SK-N-SH (cell line): ENCODE results near the gene URAD. TPM values are rescaled to one million over a fixed set of nuclear protein-coding genes. Genes with fewer than 3 reads are reported as not detected.

ENCODE experiments used
- CTCF ChIA-PET: fragments of 300-600, 350-600 bp; formaldehyde crosslinking; extraction: SDS; loops from one replicate; lab custom pipeline; 2021; lab: Yijun Ruan, JAX
- POLR2A ChIA-PET: fragments of 350-600 bp; sonication (Branson Sonifier 250); formaldehyde crosslinking; extraction: SDS; loops from one replicate; lab custom pipeline; 2020; ENCODE audit warnings: antibody characterized with exemption, inconsistent platforms; lab: Yijun Ruan, JAX
- DNase-seq: peaks from one replicate; pipeline ENCODE4 v3.0.0; 2012
- H2AFZ ChIP-seq: fragments of 200-600 bp; sonication (generic); 2 replicates; pipeline ENCODE4 v1.8.1; 2016; ENCODE audit warnings: antibody characterized with exemption, mild to moderate bottlenecking, low read depth
- H3F3A ChIP-seq: fragments of 200-600 bp; sonication (generic); replicated peaks from 2 replicates; pipeline ENCODE3; 2016; ENCODE audit warnings: antibody characterized with exemption, mild to moderate bottlenecking; ENCODE audit not compliant: insufficient read depth
- H3K27ac ChIP-seq, 2 experiments: fragments of 200-500 bp in 1 of 2; fragments of 200-600 bp in 1 of 2; sonication (Bioruptor generic) in 1 of 2; sonication (generic), shearing (Covaris generic) in 1 of 2; 2 replicates each; pipeline versions ENCODE4 v1.5.1 to v1.6.1; 2014 to 2016; ENCODE audit warnings: low read depth in 2 of 2, inconsistent platforms in 1 of 2, low read length in 1 of 2, mild to moderate bottlenecking in 1 of 2, mixed read lengths in 1 of 2
- H3K27me3 ChIP-seq: fragments of 200-600 bp; sonication (generic), shearing (Covaris generic); 2 replicates; pipeline ENCODE4 v1.6.1; 2016; ENCODE audit warnings: mixed run types; ENCODE audit not compliant: insufficient read depth
- H3K36me3 ChIP-seq, 2 experiments: fragments of 200-500 bp in 1 of 2; fragments of 200-600 bp in 1 of 2; sonication (Bioruptor generic) in 1 of 2; sonication (generic) in 1 of 2; replicated peaks in 1 of 2; 2 replicates each; pipeline versions ENCODE3 to v1.5.1; 2014 to 2016; ENCODE audit warnings: low read length in 1 of 2, mild to moderate bottlenecking in 1 of 2; ENCODE audit not compliant: insufficient read depth in 2 of 2, control insufficient read depth in 1 of 2
- H3K4me1 ChIP-seq, 2 experiments: fragments of 200-500 bp in 1 of 2; fragments of 200-600 bp in 1 of 2; sonication (Bioruptor generic) in 1 of 2; sonication (generic), shearing (Covaris generic) in 1 of 2; 2 replicates each; pipeline versions ENCODE4 v1.5.1 to v1.6.1; 2014 to 2016; ENCODE audit warnings: low read depth in 1 of 2, low read length in 1 of 2, mixed run types in 1 of 2; ENCODE audit not compliant: insufficient read depth in 2 of 2, control insufficient read depth in 1 of 2
- H3K4me2 ChIP-seq: fragments of 200-600 bp; sonication (generic), shearing (Covaris generic); 2 replicates; pipeline ENCODE4 v1.6.1; 2017; ENCODE audit warnings: mixed run types
- H3K4me3 ChIP-seq, 2 experiments: fragments of 200-500 bp in 1 of 2; fragments of 200-600 bp in 1 of 2; sonication (Bioruptor generic) in 1 of 2; sonication (generic), shearing (Covaris generic) in 1 of 2; 2 replicates each; pipeline versions ENCODE4 v1.5.1 to v1.8.1; 2014 to 2016; ENCODE audit warnings: low read depth in 2 of 2, inconsistent platforms in 1 of 2, low read length in 1 of 2, mild to moderate bottlenecking in 1 of 2, mixed read lengths in 1 of 2, moderate library complexity in 1 of 2
- H3K79me2 ChIP-seq: fragments of 200-600 bp; sonication (generic); 2 replicates; pipeline ENCODE4 v1.8.1; 2017; ENCODE audit warnings: mild to moderate bottlenecking; ENCODE audit not compliant: insufficient read depth
- H3K9ac ChIP-seq: fragments of 200-600 bp; sonication (generic); 2 replicates; pipeline ENCODE4 v1.6.1; 2017; ENCODE audit warnings: mixed run types
- H3K9me2 ChIP-seq: fragments of 200-600 bp; sonication (generic); 2 replicates; pipeline ENCODE4 v1.6.1; 2017; ENCODE audit warnings: mixed run types
- H3K9me3 ChIP-seq: fragments of 200-600 bp; sonication (generic); 2 replicates; pipeline ENCODE4 v1.6.1; 2017; ENCODE audit warnings: mixed run types, mild to moderate bottlenecking, moderate library complexity
- H4K20me1 ChIP-seq: fragments of 200-600 bp; sonication (generic); 2 replicates; pipeline ENCODE4 v1.6.1; 2017; ENCODE audit warnings: mild to moderate bottlenecking, mixed run types; ENCODE audit not compliant: insufficient read depth
- EZH2phosphoT487 ChIP-seq: fragments of 200-600 bp; sonication (generic); IDR thresholded peaks from 2 replicates; pipeline ENCODE4 v1.6.1; 2017; ENCODE audit warnings: low read depth, mixed run types, mild to moderate bottlenecking, antibody characterized with exemption, moderate library complexity, borderline replicate concordance
- GABPA ChIP-seq: IDR thresholded peaks from 2 replicates; pipeline ENCODE4 v1.4.0; 2012; ENCODE audit warnings: low read depth, mild to moderate bottlenecking
- JUND ChIP-seq: IDR thresholded peaks from 2 replicates; pipeline ENCODE4 v1.4.0; 2012
- RAD21 ChIP-seq: IDR thresholded peaks from 2 replicates; pipeline ENCODE4 v1.6.1; 2012; ENCODE audit warnings: mild to moderate bottlenecking, low read length
- RCOR1 ChIP-seq: fragments of 150-350 bp; IDR thresholded peaks from 2 replicates; pipeline ENCODE4 v1.6.1; 2017; ENCODE audit warnings: antibody characterized with exemption, low read length
- RXRA ChIP-seq: IDR thresholded peaks from 2 replicates; pipeline ENCODE4 v1.4.0; 2012; ENCODE audit warnings: low read depth, mild to moderate bottlenecking, borderline replicate concordance
- SIN3A ChIP-seq: IDR thresholded peaks from 2 replicates; pipeline ENCODE4 v1.6.1; 2012; ENCODE audit warnings: low read depth, mild to moderate bottlenecking, low read length, moderate library complexity, borderline replicate concordance
- WGBS: methylation state at CpG from one replicate; pipeline ENCODE4 v1.1.6; 2017; ENCODE audit warnings: low lambda C conversion rate; 5-methylcytosine and 5-hydroxymethylcytosine counted together
- polyA plus RNA-seq, 3 experiments: library from polyadenylated mRNA; depleted of rRNA; stranded (reverse); fragments of >200 nt; gene quantifications; 2 replicates each; pipeline ENCODE4 v1.2.3, GENCODE V29; 2012
- TF ChIP-seq, protein P1 (sequence below): IDR thresholded peaks from 2 replicates; pipeline ENCODE4; 2012
- TF ChIP-seq, protein P2 (sequence below): IDR thresholded peaks from 2 replicates; pipeline ENCODE4 v1.4.0; 2012; ENCODE audit warnings: low read depth, borderline replicate concordance
- TF ChIP-seq, protein P3 (sequence below): IDR thresholded peaks from 2 replicates; pipeline ENCODE4 v1.6.1; 2012; ENCODE audit warnings: mild to moderate bottlenecking, low read depth, low read length, moderate library complexity

URAD gene
- polyA plus RNA-seq, 1 of the 3 experiments (the other 2 are of a cell fraction) = not detected

DNA sequence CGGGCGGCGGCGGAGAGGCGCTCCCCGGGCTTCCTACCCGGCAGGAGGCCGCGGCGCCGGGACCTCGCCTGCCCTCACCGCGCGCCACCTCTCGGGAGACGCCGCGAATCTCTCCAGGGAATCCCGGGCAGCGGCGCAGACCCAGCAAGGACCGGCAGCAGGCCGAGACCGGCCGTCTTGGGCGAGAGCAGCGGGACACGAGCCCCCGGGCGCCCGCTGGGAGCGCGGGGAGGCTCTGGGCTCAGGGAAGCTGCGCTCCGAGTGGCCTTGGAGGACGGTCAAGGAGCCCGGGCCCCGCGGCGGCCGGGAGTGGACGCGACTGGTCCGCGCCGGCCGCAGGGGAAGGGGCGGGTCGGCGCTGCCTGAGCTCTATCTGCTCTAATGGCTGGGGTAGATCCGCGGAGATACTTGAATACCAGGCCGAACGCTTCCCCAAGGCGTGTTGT lies 34.1 kb downstream of the URAD start:
- CTCF ChIA-PET = interaction anchor here (0.6 to 3.9 kb wide), 41 partner anchors 8 to 1734 kb away, joined by 3 to 35 read pairs (median 4); partner anchors contain the start of genes CDX2 and URAD
- H3K27me3 ChIP-seq = peaks cover 47% of the 10 kb centered on the region
- peak overlapping the region; percentile 17 to 45; a peak in 1 of 4 replicates for H3K4me3 ChIP-seq
- no peaks in the 10 kb centered on the region for H3K36me3 ChIP-seq
- no peaks in the 10 kb centered on the region for H3K9me3 ChIP-seq
- H4K20me1 ChIP-seq = no peaks in the 10 kb centered on the region
- no peak for TF ChIP-seq RAD21
- no peak for TF ChIP-seq RCOR1
- no peak for TF ChIP-seq GABPA
- no peak for TF ChIP-seq SIN3A
- TF ChIP-seq RXRA = no peak
- no peak for TF ChIP-seq EZH2phosphoT487
- TF ChIP-seq JUND = no peak
- TF ChIP-seq, protein P1, sequence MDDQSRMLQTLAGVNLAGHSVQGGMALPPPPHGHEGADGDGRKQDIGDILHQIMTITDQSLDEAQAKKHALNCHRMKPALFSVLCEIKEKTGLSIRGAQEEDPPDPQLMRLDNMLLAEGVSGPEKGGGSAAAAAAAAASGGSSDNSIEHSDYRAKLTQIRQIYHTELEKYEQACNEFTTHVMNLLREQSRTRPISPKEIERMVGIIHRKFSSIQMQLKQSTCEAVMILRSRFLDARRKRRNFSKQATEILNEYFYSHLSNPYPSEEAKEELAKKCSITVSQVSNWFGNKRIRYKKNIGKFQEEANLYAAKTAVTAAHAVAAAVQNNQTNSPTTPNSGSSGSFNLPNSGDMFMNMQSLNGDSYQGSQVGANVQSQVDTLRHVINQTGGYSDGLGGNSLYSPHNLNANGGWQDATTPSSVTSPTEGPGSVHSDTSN = no peak
- TF ChIP-seq, protein P2, sequence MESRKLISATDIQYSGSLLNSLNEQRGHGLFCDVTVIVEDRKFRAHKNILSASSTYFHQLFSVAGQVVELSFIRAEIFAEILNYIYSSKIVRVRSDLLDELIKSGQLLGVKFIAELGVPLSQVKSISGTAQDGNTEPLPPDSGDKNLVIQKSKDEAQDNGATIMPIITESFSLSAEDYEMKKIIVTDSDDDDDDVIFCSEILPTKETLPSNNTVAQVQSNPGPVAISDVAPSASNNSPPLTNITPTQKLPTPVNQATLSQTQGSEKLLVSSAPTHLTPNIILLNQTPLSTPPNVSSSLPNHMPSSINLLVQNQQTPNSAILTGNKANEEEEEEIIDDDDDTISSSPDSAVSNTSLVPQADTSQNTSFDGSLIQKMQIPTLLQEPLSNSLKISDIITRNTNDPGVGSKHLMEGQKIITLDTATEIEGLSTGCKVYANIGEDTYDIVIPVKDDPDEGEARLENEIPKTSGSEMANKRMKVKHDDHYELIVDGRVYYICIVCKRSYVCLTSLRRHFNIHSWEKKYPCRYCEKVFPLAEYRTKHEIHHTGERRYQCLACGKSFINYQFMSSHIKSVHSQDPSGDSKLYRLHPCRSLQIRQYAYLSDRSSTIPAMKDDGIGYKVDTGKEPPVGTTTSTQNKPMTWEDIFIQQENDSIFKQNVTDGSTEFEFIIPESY = no peak
- TF ChIP-seq, protein P3, sequence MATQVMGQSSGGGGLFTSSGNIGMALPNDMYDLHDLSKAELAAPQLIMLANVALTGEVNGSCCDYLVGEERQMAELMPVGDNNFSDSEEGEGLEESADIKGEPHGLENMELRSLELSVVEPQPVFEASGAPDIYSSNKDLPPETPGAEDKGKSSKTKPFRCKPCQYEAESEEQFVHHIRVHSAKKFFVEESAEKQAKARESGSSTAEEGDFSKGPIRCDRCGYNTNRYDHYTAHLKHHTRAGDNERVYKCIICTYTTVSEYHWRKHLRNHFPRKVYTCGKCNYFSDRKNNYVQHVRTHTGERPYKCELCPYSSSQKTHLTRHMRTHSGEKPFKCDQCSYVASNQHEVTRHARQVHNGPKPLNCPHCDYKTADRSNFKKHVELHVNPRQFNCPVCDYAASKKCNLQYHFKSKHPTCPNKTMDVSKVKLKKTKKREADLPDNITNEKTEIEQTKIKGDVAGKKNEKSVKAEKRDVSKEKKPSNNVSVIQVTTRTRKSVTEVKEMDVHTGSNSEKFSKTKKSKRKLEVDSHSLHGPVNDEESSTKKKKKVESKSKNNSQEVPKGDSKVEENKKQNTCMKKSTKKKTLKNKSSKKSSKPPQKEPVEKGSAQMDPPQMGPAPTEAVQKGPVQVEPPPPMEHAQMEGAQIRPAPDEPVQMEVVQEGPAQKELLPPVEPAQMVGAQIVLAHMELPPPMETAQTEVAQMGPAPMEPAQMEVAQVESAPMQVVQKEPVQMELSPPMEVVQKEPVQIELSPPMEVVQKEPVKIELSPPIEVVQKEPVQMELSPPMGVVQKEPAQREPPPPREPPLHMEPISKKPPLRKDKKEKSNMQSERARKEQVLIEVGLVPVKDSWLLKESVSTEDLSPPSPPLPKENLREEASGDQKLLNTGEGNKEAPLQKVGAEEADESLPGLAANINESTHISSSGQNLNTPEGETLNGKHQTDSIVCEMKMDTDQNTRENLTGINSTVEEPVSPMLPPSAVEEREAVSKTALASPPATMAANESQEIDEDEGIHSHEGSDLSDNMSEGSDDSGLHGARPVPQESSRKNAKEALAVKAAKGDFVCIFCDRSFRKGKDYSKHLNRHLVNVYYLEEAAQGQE = no peak
- H3K79me2 ChIP-seq = no peaks in the 10 kb centered on the region
- no peaks in the 10 kb centered on the region for H3K9me2 ChIP-seq
- POLR2A ChIA-PET = interaction anchor here (0.6 kb wide), 1 partner anchor 665 kb away, joined by 3 read pairs; no protein-coding TSS in a partner anchor
- peak; percentile 34 for DNase-seq
- no peak overlapping the region for H3K27ac ChIP-seq
- peak overlapping the region; percentile 83; the same call in 1 of the 2 replicates for H2AFZ ChIP-seq
- H3F3A ChIP-seq = no peaks in the 10 kb centered on the region
- H3K4me1 ChIP-seq = no peaks in the 10 kb centered on the region
- no peak overlapping the region for H3K9ac ChIP-seq
- 5% methylated on average over 19 of the region's 56 CpGs for WGBS
- H3K4me2 ChIP-seq = peak overlapping the region; percentile 85
